K562 (cell line): ENCODE measurements around the gene NAGPA. TPM values are rescaled to one million over a fixed set of nuclear protein-coding genes. Genes with fewer than 3 reads are reported as not detected.

Source experiments
- ATAC-seq: fragments of 200-7000 bp; cut with Tn5 transposase; 3 replicates; pipeline ENCODE4 v1.9.1; 2020; ENCODE audit warnings: moderate library complexity
- BruUV-seq: library from RNA; stranded (reverse); fragments of 400-500 nt; replicated peaks from 2 replicates; lab custom pipeline; 2021; lab: Mats Ljungman, UMichigan
- CTCF ChIA-PET: fragments of 300-600 bp; formaldehyde crosslinking; extraction: SDS; loops from one replicate; lab custom pipeline; 2021; ENCODE audit warnings: low intra/inter-chr PET ratio; lab: Yijun Ruan, JAX
- POLR2A ChIA-PET: fragments of 300-600, 350-650 bp; sonication (Branson Sonifier 250); formaldehyde crosslinking; extraction: SDS; loops from one replicate; lab custom pipeline; 2021; ENCODE audit warnings: antibody characterized with exemption, inconsistent platforms; lab: Yijun Ruan, JAX
- DNase-seq, 4 experiments: peaks; one replicate each; pipeline versions ENCODE4 v3.0.0 to v3.0.0-alpha.2; 2011 to 2018; ENCODE audit warnings: low spot score in 3 of 4, mixed read lengths in 3 of 4; ENCODE audit errors: extremely low read depth in 1 of 4
- FAIRE-seq: peaks from 2 replicates; lab custom pipeline; 2011; peaks lifted over from hg19 to GRCh38; lab: Jason Lieb, UNC
- H2AFZ ChIP-seq: 2 replicates; pipeline ENCODE4 v1.6.0; 2011; ENCODE audit warnings: low read depth, low read length, control low read depth, inconsistent platforms
- H3K27ac ChIP-seq: fragments of 200-600 bp; 3 replicates; pipeline ENCODE4 v1.8.0; 2011; ENCODE audit warnings: low read depth, mild to moderate bottlenecking, control low read depth, inconsistent platforms, low read length, moderate library complexity, mixed read lengths; ENCODE audit errors: extremely low read depth
- H3K27me3 ChIP-seq, 2 experiments: fragments of 300-600 bp in 1 of 2; 2 replicates in 1 of 2; 3 replicates in 1 of 2; pipeline versions ENCODE4 v1.6.0 to v1.8.0; 2011; ENCODE audit warnings: inconsistent platforms in 2 of 2, low read length in 2 of 2, mild to moderate bottlenecking in 1 of 2, mixed read lengths in 1 of 2, moderate library complexity in 1 of 2; ENCODE audit not compliant: control insufficient read depth in 2 of 2, insufficient read depth in 2 of 2
- H3K36me3 ChIP-seq: fragments of 300-600 bp; 3 replicates; pipeline ENCODE4 v1.8.0; 2011; ENCODE audit warnings: mild to moderate bottlenecking, low read length, inconsistent platforms; ENCODE audit not compliant: control insufficient read depth, insufficient read depth
- H3K4me1 ChIP-seq, 2 experiments: fragments of 200-600 bp in 1 of 2; replicated peaks in 1 of 2; 2 replicates in 1 of 2; 3 replicates in 1 of 2; pipeline versions ENCODE4 v1.5.1 to v1.8.0; 2011; ENCODE audit warnings: inconsistent platforms in 2 of 2, low read length in 2 of 2, mild to moderate bottlenecking in 1 of 2, mixed read lengths in 1 of 2, moderate library complexity in 1 of 2; ENCODE audit not compliant: control insufficient read depth in 2 of 2, insufficient read depth in 2 of 2
- H3K4me2 ChIP-seq: 2 replicates; pipeline ENCODE4 v1.6.1; 2011; ENCODE audit warnings: low read length, control low read depth, inconsistent platforms, mixed read lengths; ENCODE audit not compliant: insufficient read depth
- H3K4me3 ChIP-seq: fragments of 200-600 bp; sonication (generic), shearing (Covaris generic); 2 replicates; pipeline ENCODE4 v1.5.1; 2016; ENCODE audit warnings: control low read depth, inconsistent platforms
- H3K79me2 ChIP-seq: fragments of 200-600 bp; 3 replicates; pipeline ENCODE4 v1.8.0; 2011; ENCODE audit warnings: low read length, inconsistent platforms; ENCODE audit not compliant: control insufficient read depth, insufficient read depth
- H3K9ac ChIP-seq, 2 experiments: 2 replicates each; pipeline versions ENCODE4 v1.6.0 to v1.6.1; 2011; ENCODE audit warnings: low read depth in 2 of 2, low read length in 2 of 2, control low read depth in 1 of 2, inconsistent platforms in 1 of 2, mild to moderate bottlenecking in 1 of 2, mixed read lengths in 1 of 2; ENCODE audit not compliant: insufficient read depth in 1 of 2
- H3K9me1 ChIP-seq: one replicate; pipeline ENCODE4 v1.6.0; 2011; ENCODE audit warnings: inconsistent platforms, mild to moderate bottlenecking, low read length, moderate library complexity; ENCODE audit not compliant: control insufficient read depth, insufficient read depth
- H3K9me3 ChIP-seq: replicated peaks from 2 replicates; pipeline ENCODE4 v1.5.1; 2011; ENCODE audit warnings: low read depth, low read length, inconsistent platforms; ENCODE audit not compliant: control insufficient read depth, insufficient read depth
- H4K20me1 ChIP-seq: replicated peaks from 2 replicates; pipeline ENCODE4 v1.6.1; 2011; ENCODE audit warnings: low read length, inconsistent platforms, mixed read lengths; ENCODE audit not compliant: control insufficient read depth, insufficient read depth
- BCOR ChIP-seq: fragments of 450-650 bp; IDR thresholded peaks from 2 replicates; pipeline ENCODE4 v1.6.1; 2016
- RBM25 ChIP-seq: fragments of 200-400 bp; formaldehyde crosslinking; IDR thresholded peaks from 2 replicates; pipeline ENCODE4 v1.6.1; 2018; ENCODE audit warnings: low read length, low read depth, moderate library complexity; ENCODE audit not compliant: severe bottlenecking
- RFX5 ChIP-seq: IDR thresholded peaks from 2 replicates; pipeline ENCODE4 v1.6.1; 2011; ENCODE audit warnings: low read depth, mild to moderate bottlenecking, improper control_type of control experiment, low read length
- ZNF146 ChIP-seq: IDR thresholded peaks from one replicate; pipeline ENCODE4 v1.6.1; 2018; ENCODE audit warnings: missing compliant biosample characterization; ENCODE audit not compliant: unreplicated experiment
- whole genome bisulfite sequencing: fragments of 100-300 bp; shearing (Covaris generic); methylation state at CpG from one replicate; pipeline ENCODE4 v1.1.6; 2016; ENCODE audit warnings: low coverage, mixed read lengths; ENCODE audit not compliant: insufficient coverage; ENCODE audit errors: missing lambda C conversion rate; 5-methylcytosine and 5-hydroxymethylcytosine counted together
- in situ Hi-C: fragments of 300-500 bp; cut with MboI; formaldehyde crosslinking; loops from 4 replicates; pipeline ENCODE4 v1.15.0; 2018; ENCODE audit warnings: inconsistent platforms, mixed read lengths
- intact Hi-C: fragments of 100-400 bp; cut with micrococcal nuclease; formaldehyde crosslinking; loops from 2 replicates; pipeline ENCODE4 v1.14.2; 2022
- polyA plus RNA-seq, 8 experiments: library from polyadenylated mRNA; depleted of rRNA in 4 of 8; stranded (reverse) in 5 of 8; unstranded in 3 of 8; fragments of >200 nt; fragmentation: Nextera tagmentation in 2 of 8; fragmentation: Illumina TruSeq in 1 of 8; extraction: Ambion mirVana in 2 of 8; extraction: Trizol in 1 of 8; gene quantifications; 2 replicates each; pipeline versions ENCODE4 v1.2.1 to v1.2.3, GENCODE V29; 2011 to 2014; ENCODE audit warnings: inconsistent platforms in 1 of 8, missing spikeins in 1 of 8
- total RNA-seq, 7 experiments: library from RNA; depleted of rRNA in 6 of 7; stranded (reverse); fragments of >200 nt in 6 of 7; fragmentation: Illumina TruSeq in 2 of 7; extraction: Trizol in 2 of 7; gene quantifications; 2 replicates each; pipeline versions ENCODE4 v1.2.1 to v1.2.3, GENCODE V29; 2011 to 2021; ENCODE audit warnings: low replicate concordance in 1 of 7
- TF ChIP-seq, protein P1 (sequence below): fragments of 250-450 bp; sonication (Bioruptor Pico); IDR thresholded peaks from 2 replicates; pipeline ENCODE4 v1.4.0; 2020; ENCODE audit warnings: borderline replicate concordance

The NAGPA gene
- total and polyA plus RNA-seq, 9 of the 15 experiments (the other 6 are each of a cell fraction or from before 2014, with no cell fraction given) = 0.15 to 12.7 (median 4.6) TPM

DNA sequence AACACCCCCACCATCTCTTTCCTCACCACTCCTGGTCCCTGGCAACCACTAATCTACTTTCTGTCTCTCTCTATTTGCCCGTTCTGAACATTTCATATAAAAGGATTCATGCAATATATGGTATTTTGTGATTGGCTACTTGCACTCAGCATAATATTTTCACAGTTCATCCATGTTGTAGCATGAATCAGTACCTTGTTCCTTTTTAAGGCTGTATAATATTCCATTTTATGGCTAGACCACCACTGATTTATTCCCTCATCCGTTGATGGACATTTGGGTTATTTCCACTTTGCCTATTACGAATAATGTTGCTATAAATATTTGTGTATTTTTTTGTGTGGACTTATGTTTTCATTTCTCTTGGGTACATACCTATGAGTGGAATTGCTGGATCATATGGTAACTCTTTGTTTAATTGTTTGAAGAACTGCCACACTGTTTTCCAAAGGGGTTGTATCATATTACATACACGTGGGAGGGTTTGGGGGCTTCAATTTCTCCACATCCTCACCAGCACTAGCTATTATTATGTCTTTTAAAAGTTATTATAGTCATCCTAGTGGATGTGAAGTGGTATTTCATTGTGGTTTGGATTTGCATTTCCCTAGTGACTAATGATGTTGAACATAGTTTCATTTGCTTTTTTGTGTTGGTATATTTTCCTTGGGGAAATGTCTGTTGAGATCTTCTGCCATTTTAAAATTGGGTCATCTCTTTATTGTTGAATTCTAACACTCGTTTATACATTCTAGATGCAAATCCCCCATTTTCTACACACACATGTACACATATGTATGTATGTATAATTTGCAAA lies 49.4 kb downstream of the NAGPA start:
- BruUV-seq = no TSS peak
- POLR2A ChIA-PET = no interaction called here
- CTCF ChIA-PET = no interaction called here
- H4K20me1 ChIP-seq = peaks cover 7% of the 10 kb centered on the region; the same call in 1 of the 2 replicates
- no peak overlapping the region for H3K9ac ChIP-seq
- no peaks in the 10 kb centered on the region for H3K79me2 ChIP-seq
- TF ChIP-seq ZNF146 (CRISPR knock-in tag) = peak; percentile 94
- peak; percentile 50; the same call in 1 of the 2 replicates for TF ChIP-seq BCOR
- TF ChIP-seq RFX5 = 0 out of 2 replicates have a peak, but pooled peaks have one; percentile 43
- TF ChIP-seq, protein P1, sequence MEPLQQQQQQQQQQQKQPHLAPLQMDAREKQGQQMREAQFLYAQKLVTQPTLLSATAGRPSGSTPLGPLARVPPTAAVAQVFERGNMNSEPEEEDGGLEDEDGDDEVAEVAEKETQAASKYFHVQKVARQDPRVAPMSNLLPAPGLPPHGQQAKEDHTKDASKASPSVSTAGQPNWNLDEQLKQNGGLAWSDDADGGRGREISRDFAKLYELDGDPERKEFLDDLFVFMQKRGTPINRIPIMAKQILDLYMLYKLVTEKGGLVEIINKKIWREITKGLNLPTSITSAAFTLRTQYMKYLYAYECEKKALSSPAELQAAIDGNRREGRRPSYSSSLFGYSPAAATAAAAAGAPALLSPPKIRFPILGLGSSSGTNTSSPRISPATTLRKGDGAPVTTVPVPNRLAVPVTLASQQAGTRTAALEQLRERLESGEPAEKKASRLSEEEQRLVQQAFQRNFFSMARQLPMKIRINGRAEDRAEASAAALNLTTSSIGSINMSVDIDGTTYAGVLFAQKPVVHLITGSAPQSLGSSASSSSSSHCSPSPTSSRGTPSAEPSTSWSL = no peak
- peak; percentile 34 for TF ChIP-seq RBM25
- TF ChIP-seq, all 486 proteins: peak for 4
- Histone ChIP-seq H3K4me1 (peaks cover 8 to 17% of the 10 kb centered on the region in 2 experiments; a peak in 4 of 5 replicates), H2AFZ (no peak overlapping the region), H3K27me3 (peaks cover 21 to 37% of the 10 kb centered on the region in 2 experiments; a peak in 4 of 5 replicates), H3K36me3 (no peaks in the 10 kb centered on the region), H3K27ac (no peak overlapping the region), H3K9me3 (no peaks in the 10 kb centered on the region), H3K9me1 (no peaks in the 10 kb centered on the region), H3K4me2 (no peak overlapping the region), H3K4me3 (no peak overlapping the region)
- intact Hi-C loops (no loop called here), in situ Hi-C loops (no loop called here)
- DNase-seq (no peak), ATAC-seq (no peak), FAIRE-seq (no peak)
- under 1% methylated on average over 5 of the region's 5 CpGs for WGBS
